ENCODE measurements around the gene PREB. TPM values are rescaled to one million over a fixed set of nuclear protein-coding genes. Genes with fewer than 3 reads are reported as not detected.
A peak's percentile ranks its signal among the peaks of the same experiment; 100 is the strongest.

Gene PREB
- total and polyA plus RNA-seq, 2 of the 13 experiments (the other 11 are each of a cell fraction or from before 2014, with no cell fraction given), result 112 to 192 TPM

GRCh38 chr2:27092696-27093429, 41.6 kb downstream of the PREB start (continued):
- TF ChIP-seq ATF7-NPFF (CRISPR knock-in tag; IDR thresholded peaks at IDR 0.05; ENCODE audit: low read depth), result peak; percentile 63; the same call in 1 of the 2 replicates
- peak; percentile 16; the same call in 1 of the 2 replicates for TF ChIP-seq MAZ (IDR thresholded peaks at IDR 0.05; ENCODE audit: borderline replicate concordance, low read depth, low read length)
- peak; percentile 38; the same call in 1 of the 2 replicates for TF ChIP-seq MAZ (CRISPR knock-in tag; IDR thresholded peaks at IDR 0.05; ENCODE audit: low read depth)
- peak; percentile 57 for TF ChIP-seq ATF3 (CRISPR knock-in tag; IDR thresholded peaks at IDR 0.05)
- TF ChIP-seq ZNF883 (CRISPR knock-in tag; IDR thresholded peaks at IDR 0.05; ENCODE audit: not compliant biosample characterization), result peak; percentile 49
- TF ChIP-seq MAFK (conservative IDR thresholded peaks at IDR 0.05 in 1 of 2, IDR thresholded peaks at IDR 0.05 in 1 of 2; ENCODE audit: low read length in 2 of 2), result peak; percentile 76 to 84
- TF ChIP-seq, protein P1, sequence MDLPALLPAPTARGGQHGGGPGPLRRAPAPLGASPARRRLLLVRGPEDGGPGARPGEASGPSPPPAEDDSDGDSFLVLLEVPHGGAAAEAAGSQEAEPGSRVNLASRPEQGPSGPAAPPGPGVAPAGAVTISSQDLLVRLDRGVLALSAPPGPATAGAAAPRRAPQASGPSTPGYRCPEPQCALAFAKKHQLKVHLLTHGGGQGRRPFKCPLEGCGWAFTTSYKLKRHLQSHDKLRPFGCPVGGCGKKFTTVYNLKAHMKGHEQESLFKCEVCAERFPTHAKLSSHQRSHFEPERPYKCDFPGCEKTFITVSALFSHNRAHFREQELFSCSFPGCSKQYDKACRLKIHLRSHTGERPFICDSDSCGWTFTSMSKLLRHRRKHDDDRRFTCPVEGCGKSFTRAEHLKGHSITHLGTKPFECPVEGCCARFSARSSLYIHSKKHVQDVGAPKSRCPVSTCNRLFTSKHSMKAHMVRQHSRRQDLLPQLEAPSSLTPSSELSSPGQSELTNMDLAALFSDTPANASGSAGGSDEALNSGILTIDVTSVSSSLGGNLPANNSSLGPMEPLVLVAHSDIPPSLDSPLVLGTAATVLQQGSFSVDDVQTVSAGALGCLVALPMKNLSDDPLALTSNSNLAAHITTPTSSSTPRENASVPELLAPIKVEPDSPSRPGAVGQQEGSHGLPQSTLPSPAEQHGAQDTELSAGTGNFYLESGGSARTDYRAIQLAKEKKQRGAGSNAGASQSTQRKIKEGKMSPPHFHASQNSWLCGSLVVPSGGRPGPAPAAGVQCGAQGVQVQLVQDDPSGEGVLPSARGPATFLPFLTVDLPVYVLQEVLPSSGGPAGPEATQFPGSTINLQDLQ (CRISPR knock-in tag; IDR thresholded peaks at IDR 0.05), result peak; percentile 96
- TF ChIP-seq TP53 (CRISPR knock-in tag; conservative IDR thresholded peaks at IDR 0.05), result 0 out of 2 replicates have a peak, but pooled peaks have one; percentile 68
- no peak for TF ChIP-seq ZNF335 (CRISPR knock-in tag; IDR thresholded peaks at IDR 0.05)
- TF ChIP-seq SIX4 (CRISPR knock-in tag; IDR thresholded peaks at IDR 0.05), result peak; percentile 56; the same call in 1 of the 2 replicates
- TF ChIP-seq ZBTB8A (CRISPR knock-in tag; IDR thresholded peaks at IDR 0.05; ENCODE audit: borderline replicate concordance, low read depth), result no peak; the same call in 1 of the 2 replicates
- TF ChIP-seq ZBTB33 (CRISPR knock-in tag; IDR thresholded peaks at IDR 0.05), result peak; percentile 33; the same call in 1 of the 2 replicates
- peak; percentile 62; the same call in 1 of the 2 replicates for TF ChIP-seq NFIC (IDR thresholded peaks at IDR 0.05; ENCODE audit: low read length)
- peak; percentile 84 for TF ChIP-seq ARID5B (CRISPR knock-in tag; IDR thresholded peaks at IDR 0.05)
- no peak for TF ChIP-seq HNRNPLL (IDR thresholded peaks at IDR 0.05; ENCODE audit: low read depth, low read length, poor library complexity, severe bottlenecking)
- peak; percentile 50; the same call in 1 of the 2 replicates for TF ChIP-seq RBFOX2 (IDR thresholded peaks at IDR 0.05; ENCODE audit: low read depth, low read length)
- peak; percentile 80 for TF ChIP-seq TBX2 (CRISPR knock-in tag; IDR thresholded peaks at IDR 0.05; ENCODE audit: borderline replicate concordance)
- peak; percentile 6; the same call in 1 of the 2 replicates for TF ChIP-seq EED (CRISPR knock-in tag; IDR thresholded peaks at IDR 0.05)
- TF ChIP-seq AKAP8 (CRISPR knock-in tag; IDR thresholded peaks at IDR 0.05), result 0 out of 2 replicates have a peak, but pooled peaks have one; percentile 69
- no peak for TF ChIP-seq TBX3 (IDR thresholded peaks at IDR 0.05; ENCODE audit: borderline replicate concordance)

Measured in HepG2 (cell line).